Measurements from ENCODE around the gene BRD9. TPM values are rescaled to one million over a fixed set of nuclear protein-coding genes. Genes with fewer than 3 reads are reported as not detected.

BRD9 gene
- total RNA-seq, 1 donor from 2014 or later = 47.4 TPM

DNA sequence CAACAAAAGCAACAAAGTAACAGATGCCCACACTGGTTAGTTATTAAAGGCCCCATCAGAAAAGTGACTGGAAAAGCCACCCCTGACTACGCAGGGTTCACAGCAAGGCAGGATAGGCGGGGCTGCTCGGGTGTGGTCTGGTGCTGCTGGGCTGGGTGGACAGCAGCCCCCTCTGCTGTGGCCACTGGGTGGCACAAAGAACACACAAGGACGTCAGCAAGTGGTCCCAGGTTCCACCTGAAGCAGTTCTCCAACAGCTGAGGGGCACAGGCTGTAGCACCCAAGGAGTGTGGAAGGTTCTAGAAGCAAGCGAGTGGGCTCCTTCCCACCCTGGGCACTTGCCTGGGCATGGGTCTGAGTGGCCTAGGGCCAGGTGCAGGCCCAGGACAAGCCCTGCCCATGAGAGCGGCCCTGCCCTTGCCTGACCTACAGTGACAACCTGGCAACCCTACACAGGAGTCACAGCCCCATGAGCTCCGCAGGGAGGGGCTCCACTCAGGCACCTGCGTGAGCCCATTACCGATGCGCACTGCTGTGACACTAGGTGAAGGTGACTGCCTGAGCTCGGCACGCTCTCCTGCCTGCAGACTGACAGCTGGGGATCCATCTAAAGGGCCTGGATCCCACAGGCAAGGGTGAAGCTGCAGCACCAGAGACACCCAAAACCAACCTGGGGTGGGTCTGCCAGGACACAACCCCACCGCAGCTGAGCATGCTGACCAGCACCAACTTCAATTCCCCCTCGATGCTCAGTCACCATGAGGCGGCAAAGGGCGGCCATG lies 8.1 kb downstream of the BRD9 start:
- H3K27me3 ChIP-seq = no peaks in the 10 kb centered on the region
- intact Hi-C loops (cut with DNase I) = no loop called here
- no peak for TF ChIP-seq POLR2A (IDR thresholded peaks at IDR 0.05)
- TF ChIP-seq, protein P1, sequence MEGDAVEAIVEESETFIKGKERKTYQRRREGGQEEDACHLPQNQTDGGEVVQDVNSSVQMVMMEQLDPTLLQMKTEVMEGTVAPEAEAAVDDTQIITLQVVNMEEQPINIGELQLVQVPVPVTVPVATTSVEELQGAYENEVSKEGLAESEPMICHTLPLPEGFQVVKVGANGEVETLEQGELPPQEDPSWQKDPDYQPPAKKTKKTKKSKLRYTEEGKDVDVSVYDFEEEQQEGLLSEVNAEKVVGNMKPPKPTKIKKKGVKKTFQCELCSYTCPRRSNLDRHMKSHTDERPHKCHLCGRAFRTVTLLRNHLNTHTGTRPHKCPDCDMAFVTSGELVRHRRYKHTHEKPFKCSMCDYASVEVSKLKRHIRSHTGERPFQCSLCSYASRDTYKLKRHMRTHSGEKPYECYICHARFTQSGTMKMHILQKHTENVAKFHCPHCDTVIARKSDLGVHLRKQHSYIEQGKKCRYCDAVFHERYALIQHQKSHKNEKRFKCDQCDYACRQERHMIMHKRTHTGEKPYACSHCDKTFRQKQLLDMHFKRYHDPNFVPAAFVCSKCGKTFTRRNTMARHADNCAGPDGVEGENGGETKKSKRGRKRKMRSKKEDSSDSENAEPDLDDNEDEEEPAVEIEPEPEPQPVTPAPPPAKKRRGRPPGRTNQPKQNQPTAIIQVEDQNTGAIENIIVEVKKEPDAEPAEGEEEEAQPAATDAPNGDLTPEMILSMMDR (IDR thresholded peaks at IDR 0.05) = no peak
- TF ChIP-seq POLR2AphosphoS5 (IDR thresholded peaks at IDR 0.05; ENCODE audit: insufficient read depth in 1 of 2, low read depth in 1 of 2) = no peak
- no peaks in the 10 kb centered on the region for H3K9me3 ChIP-seq
- H3K4me3 ChIP-seq = no peak overlapping the region
- H3K27ac ChIP-seq = no peak overlapping the region
- H3K36me3 ChIP-seq = peaks cover 6 to 88% of the 10 kb centered on the region in 2 donors
- H3K4me1 ChIP-seq = no peaks in the 10 kb centered on the region
- DNase-seq (ENCODE audit: extremely low spot score in 2 of 2) = no peak

DNA sequence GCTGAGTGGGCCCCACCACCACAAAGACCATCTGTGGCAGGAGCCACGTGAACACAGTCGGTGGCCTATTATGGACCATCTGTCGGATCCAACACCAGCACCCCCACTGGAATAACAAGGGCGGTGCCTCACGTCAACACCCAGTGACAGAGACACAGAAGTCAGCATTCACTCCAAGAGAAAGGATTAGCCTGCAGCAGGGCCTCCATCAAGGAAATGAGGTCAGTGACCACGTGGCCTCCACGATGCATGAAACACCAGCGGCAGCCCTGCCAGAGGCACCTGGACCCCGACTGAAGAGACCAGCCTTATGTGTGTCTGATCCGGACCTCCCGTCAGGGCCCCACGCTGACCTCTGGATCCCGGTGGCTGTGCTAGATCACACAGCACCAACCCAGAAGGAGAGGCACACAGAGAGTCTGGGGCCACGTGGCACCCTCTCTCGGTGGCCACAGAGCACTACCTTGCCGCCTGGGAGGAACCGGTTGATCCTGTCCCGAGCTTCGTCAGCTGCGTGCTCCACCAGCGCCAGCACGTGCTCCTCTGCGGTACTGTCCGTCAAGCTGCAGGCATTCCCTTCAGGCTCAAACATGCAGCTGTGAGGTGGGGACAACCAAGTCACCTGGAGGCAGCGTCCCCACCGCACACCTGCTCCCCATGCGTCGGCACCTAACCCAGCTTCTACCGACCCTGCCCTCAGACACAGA lies 9.0 kb downstream of the BRD9 start:
- no peaks in the 10 kb centered on the region for H3K27me3 ChIP-seq
- H3K9me3 ChIP-seq = no peaks in the 10 kb centered on the region
- no peak overlapping the region for H3K27ac ChIP-seq
- no peak for DNase-seq (ENCODE audit: extremely low spot score in 2 of 2)
- intact Hi-C loops (cut with DNase I) = no loop called here
- TF ChIP-seq, protein P1 (IDR thresholded peaks at IDR 0.05) = no peak
- TF ChIP-seq POLR2AphosphoS5 (IDR thresholded peaks at IDR 0.05; ENCODE audit: insufficient read depth in 1 of 2, low read depth in 1 of 2) = no peak
- TF ChIP-seq POLR2A (IDR thresholded peaks at IDR 0.05) = no peak
- no peaks in the 10 kb centered on the region for H3K4me1 ChIP-seq
- H3K4me3 ChIP-seq = no peak overlapping the region
- peaks cover 6 to 79% of the 10 kb centered on the region in 2 donors for H3K36me3 ChIP-seq

DNA sequence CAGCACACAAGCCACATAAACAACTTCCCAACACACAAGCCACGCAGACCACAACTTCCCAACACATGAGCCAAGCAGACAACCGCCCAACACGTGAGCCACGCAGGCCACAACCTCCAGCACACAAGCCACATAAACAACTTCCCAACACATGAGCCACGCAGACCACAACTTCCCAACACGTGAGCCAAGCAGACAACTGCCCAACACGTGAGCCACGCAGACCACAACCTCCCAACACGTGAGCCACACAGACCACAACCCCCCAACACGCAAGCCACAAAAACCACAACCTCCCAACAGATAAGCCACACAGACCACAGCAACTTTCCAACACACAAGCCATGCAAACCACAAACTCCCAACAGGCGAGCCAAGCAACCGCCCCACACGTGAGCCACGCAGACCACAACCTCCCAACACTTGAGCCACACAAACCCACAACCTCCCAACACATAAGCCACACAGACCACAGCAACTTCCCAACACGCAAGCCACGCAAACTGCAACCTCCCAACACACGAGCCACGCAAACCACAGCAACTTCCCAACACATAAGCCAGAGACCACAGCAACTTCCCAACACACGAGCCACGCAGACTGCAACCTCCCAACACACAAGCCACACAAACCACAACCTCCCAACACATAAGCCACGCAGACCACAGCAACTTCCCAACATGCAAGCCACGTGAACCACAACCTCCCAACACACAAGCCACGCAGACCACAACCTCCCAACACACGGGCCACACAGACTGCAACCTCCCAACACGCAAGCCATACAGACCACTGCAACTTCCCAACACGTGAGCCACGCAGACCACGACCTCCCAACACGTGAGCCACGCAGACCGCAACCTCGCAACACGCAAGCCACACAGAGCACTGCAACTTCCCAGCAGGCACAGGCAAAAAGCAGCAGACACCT lies 10.1 kb downstream of the BRD9 start:
- peaks cover 6 to 76% of the 10 kb centered on the region in 2 donors for H3K36me3 ChIP-seq
- no peaks in the 10 kb centered on the region for H3K4me1 ChIP-seq
- intact Hi-C loops (cut with DNase I) = no loop called here
- DNase-seq (ENCODE audit: extremely low spot score in 2 of 2) = no peak
- no peak for TF ChIP-seq POLR2A (IDR thresholded peaks at IDR 0.05)
- TF ChIP-seq, protein P1 (IDR thresholded peaks at IDR 0.05) = no peak
- no peak for TF ChIP-seq POLR2AphosphoS5 (IDR thresholded peaks at IDR 0.05; ENCODE audit: insufficient read depth in 1 of 2, low read depth in 1 of 2)
- H3K4me3 ChIP-seq = no peak overlapping the region
- no peaks in the 10 kb centered on the region for H3K9me3 ChIP-seq
- H3K27ac ChIP-seq = no peak overlapping the region
- no peaks in the 10 kb centered on the region for H3K27me3 ChIP-seq

DNA sequence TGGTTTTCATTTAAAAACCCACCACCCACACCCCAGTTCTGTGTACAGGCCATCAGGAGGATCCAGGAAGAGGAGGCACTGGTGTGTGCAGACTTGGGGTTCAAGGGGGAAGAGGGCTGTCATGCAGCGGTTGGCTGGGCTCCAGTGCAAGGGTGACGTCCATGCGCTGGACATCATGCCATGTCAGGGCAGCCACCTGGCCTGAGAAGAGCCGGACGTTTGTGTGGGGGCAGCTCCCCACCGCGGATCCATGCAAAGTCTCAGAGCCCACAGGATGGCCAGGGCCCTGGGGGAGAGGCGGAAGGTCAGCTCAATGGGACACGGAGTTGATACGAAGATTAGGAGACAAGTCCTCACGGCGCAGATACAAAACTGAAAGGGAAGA lies 11.1 kb downstream of the BRD9 start:
- Histone ChIP-seq H3K4me1 (no peaks in the 10 kb centered on the region), H3K9me3 (no peaks in the 10 kb centered on the region), H3K36me3 (peaks cover 2 to 74% of the 10 kb centered on the region in 2 donors), H3K27ac (no peak overlapping the region), H3K27me3 (no peaks in the 10 kb centered on the region), H3K4me3 (no peak overlapping the region)
- intact Hi-C loops (cut with DNase I) = no loop called here
- TF ChIP-seq, protein P1 (IDR thresholded peaks at IDR 0.05) = no peak
- no peak for TF ChIP-seq POLR2AphosphoS5 (IDR thresholded peaks at IDR 0.05; ENCODE audit: insufficient read depth in 1 of 2, low read depth in 1 of 2)
- TF ChIP-seq POLR2A (IDR thresholded peaks at IDR 0.05) = no peak
- no peak for DNase-seq (ENCODE audit: extremely low spot score in 2 of 2)

Measured in vagina (tissue), 2 donors.